ENCODE measurements around the gene LIFR.

DNA sequence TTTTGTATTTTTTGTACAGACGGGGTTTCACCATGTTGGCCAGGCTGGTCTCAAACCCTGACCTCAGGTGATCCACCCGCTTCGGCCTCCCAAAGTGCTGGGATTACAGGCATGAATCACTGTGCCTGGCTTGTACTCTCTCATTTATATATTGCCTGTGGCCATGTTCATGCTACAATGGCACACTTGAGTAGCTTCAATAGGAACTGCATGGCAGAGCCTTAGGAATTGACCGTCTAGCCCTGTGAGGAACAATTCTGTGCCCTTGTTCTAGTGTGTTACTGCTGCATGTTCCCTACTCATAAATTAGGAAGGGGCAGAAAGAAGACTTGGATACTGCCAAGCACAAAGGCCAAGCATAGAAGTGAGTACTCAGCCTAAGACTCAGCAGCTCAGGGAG lies 104.2 kb downstream of the LIFR start:
- TF ChIP-seq, protein P1, sequence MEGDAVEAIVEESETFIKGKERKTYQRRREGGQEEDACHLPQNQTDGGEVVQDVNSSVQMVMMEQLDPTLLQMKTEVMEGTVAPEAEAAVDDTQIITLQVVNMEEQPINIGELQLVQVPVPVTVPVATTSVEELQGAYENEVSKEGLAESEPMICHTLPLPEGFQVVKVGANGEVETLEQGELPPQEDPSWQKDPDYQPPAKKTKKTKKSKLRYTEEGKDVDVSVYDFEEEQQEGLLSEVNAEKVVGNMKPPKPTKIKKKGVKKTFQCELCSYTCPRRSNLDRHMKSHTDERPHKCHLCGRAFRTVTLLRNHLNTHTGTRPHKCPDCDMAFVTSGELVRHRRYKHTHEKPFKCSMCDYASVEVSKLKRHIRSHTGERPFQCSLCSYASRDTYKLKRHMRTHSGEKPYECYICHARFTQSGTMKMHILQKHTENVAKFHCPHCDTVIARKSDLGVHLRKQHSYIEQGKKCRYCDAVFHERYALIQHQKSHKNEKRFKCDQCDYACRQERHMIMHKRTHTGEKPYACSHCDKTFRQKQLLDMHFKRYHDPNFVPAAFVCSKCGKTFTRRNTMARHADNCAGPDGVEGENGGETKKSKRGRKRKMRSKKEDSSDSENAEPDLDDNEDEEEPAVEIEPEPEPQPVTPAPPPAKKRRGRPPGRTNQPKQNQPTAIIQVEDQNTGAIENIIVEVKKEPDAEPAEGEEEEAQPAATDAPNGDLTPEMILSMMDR (IDR thresholded peaks at IDR 0.05), result no peak
- no peak for TF ChIP-seq EZH2 (IDR thresholded peaks at IDR 0.05)
